HepG2 (cell line): ENCODE measurements around the gene AGT. TPM values are rescaled to one million over a fixed set of nuclear protein-coding genes. Genes with fewer than 3 reads are reported as not detected.

Source experiments
- ARHGAP35 ChIP-seq: sonication (generic); formaldehyde crosslinking; IDR thresholded peaks from 2 replicates; pipeline ENCODE4 v1.9.0; 2022; ENCODE audit warnings: mild to moderate bottlenecking, inconsistent platforms, moderate library complexity, missing genetic modification reagents, borderline replicate concordance
- ELF3 ChIP-seq: IDR thresholded peaks from 2 replicates; pipeline ENCODE4 v1.6.1; 2016; ENCODE audit warnings: missing genetic modification reagents, missing compliant biosample characterization
- ELF4 ChIP-seq: sonication (generic); formaldehyde crosslinking; IDR thresholded peaks from 2 replicates; pipeline ENCODE4 v1.5.0; 2020; ENCODE audit warnings: missing genetic modification reagents, mild to moderate bottlenecking, moderate library complexity, borderline replicate concordance
- FOXM1 ChIP-seq: sonication (generic); formaldehyde crosslinking; IDR thresholded peaks from 2 replicates; pipeline ENCODE4 v1.5.0; 2020; ENCODE audit warnings: missing genetic modification reagents
- FOXP1 ChIP-seq, 2 experiments: fragments of 450-650 bp in 1 of 2; IDR thresholded peaks; 2 replicates each; pipeline ENCODE4 v1.6.1; 2017 to 2018; ENCODE audit warnings: antibody characterized with exemption in 1 of 2
- ISL2 ChIP-seq: sonication (generic); formaldehyde crosslinking; IDR thresholded peaks from 2 replicates; pipeline ENCODE4 v1.5.0; 2020; ENCODE audit warnings: missing genetic modification reagents
- MTA1 ChIP-seq: sonication (generic); formaldehyde crosslinking; IDR thresholded peaks from 2 replicates; pipeline ENCODE4 v1.4.0; 2020; ENCODE audit warnings: missing genetic modification reagents, mild to moderate bottlenecking, borderline replicate concordance
- MTF1 ChIP-seq: sonication (generic); formaldehyde crosslinking; IDR thresholded peaks from 2 replicates; pipeline ENCODE4 v1.5.0; 2020; ENCODE audit warnings: missing genetic modification reagents
- NCOR1 ChIP-seq: fragments of 200-600 bp; sonication (generic); IDR thresholded peaks from 2 replicates; pipeline ENCODE4 v1.7.0; 2017; ENCODE audit warnings: antibody characterized with exemption, low read length, borderline replicate concordance
- NKX3-1 ChIP-seq: sonication (generic); formaldehyde crosslinking; IDR thresholded peaks from 2 replicates; pipeline ENCODE4 v1.5.0; 2020; ENCODE audit warnings: missing genetic modification reagents
- PAX8 ChIP-seq: sonication (generic); formaldehyde crosslinking; IDR thresholded peaks from 2 replicates; pipeline ENCODE4 v1.8.0; 2022; ENCODE audit warnings: mild to moderate bottlenecking, missing genetic modification reagents, borderline replicate concordance
- PCBP1 ChIP-seq: fragments of 200-400 bp; formaldehyde crosslinking; IDR thresholded peaks from 2 replicates; pipeline ENCODE4 v1.6.1; 2017; ENCODE audit warnings: mild to moderate bottlenecking, low read depth, low read length, borderline replicate concordance
- POLR2AphosphoS5 ChIP-seq: IDR thresholded peaks from 2 replicates; pipeline ENCODE4 v1.6.1; 2012; ENCODE audit warnings: low read depth, low read length
- RCOR2 ChIP-seq: IDR thresholded peaks from 2 replicates; pipeline ENCODE4 v1.6.1; 2016; ENCODE audit warnings: missing biosample characterization, missing genetic modification reagents
- REL ChIP-seq: sonication (generic); formaldehyde crosslinking; conservative IDR thresholded peaks from 2 replicates; pipeline ENCODE4 v1.8.0; 2022; ENCODE audit warnings: mild to moderate bottlenecking, missing genetic modification reagents, moderate library complexity
- SMAD1 ChIP-seq: sonication (generic); formaldehyde crosslinking; IDR thresholded peaks from 2 replicates; pipeline ENCODE4 v1.4.0; 2020; ENCODE audit warnings: missing genetic modification reagents, low read depth, mild to moderate bottlenecking, borderline replicate concordance
- SUZ12 ChIP-seq: fragments of 150-350 bp; IDR thresholded peaks from 2 replicates; pipeline ENCODE4 v1.6.1; 2014; ENCODE audit warnings: low read depth, low read length
- ZBTB7B ChIP-seq: sonication (generic); formaldehyde crosslinking; IDR thresholded peaks from 2 replicates; pipeline ENCODE4 v1.4.0; 2020; ENCODE audit warnings: missing genetic modification reagents
- ZFP41 ChIP-seq: sonication (generic); formaldehyde crosslinking; IDR thresholded peaks from 2 replicates; pipeline ENCODE4 v1.4.0; 2020; ENCODE audit warnings: mild to moderate bottlenecking, missing genetic modification reagents, borderline replicate concordance
- ZNF282 ChIP-seq: fragments of 450-650 bp; IDR thresholded peaks from 2 replicates; pipeline ENCODE4 v1.6.1; 2018; ENCODE audit not compliant: partially characterized antibody
- ZNF446 ChIP-seq: sonication (generic); formaldehyde crosslinking; IDR thresholded peaks from 2 replicates; pipeline ENCODE4 v1.5.0; 2020; ENCODE audit warnings: mild to moderate bottlenecking, missing genetic modification reagents
- ZNF546 ChIP-seq: sonication (generic); formaldehyde crosslinking; conservative IDR thresholded peaks from 2 replicates; pipeline ENCODE4 v1.8.1; 2023; ENCODE audit warnings: mild to moderate bottlenecking, missing genetic modification reagents
- ZNF547 ChIP-seq: sonication (generic); formaldehyde crosslinking; IDR thresholded peaks from 2 replicates; pipeline ENCODE4 v1.5.1; 2020; ENCODE audit warnings: mild to moderate bottlenecking, missing genetic modification reagents
- ZNF567 ChIP-seq: sonication (generic); formaldehyde crosslinking; IDR thresholded peaks from 2 replicates; pipeline ENCODE4 v1.8.1; 2023; ENCODE audit warnings: mild to moderate bottlenecking, missing genetic modification reagents, borderline replicate concordance
- ZSCAN29 ChIP-seq: sonication (generic); formaldehyde crosslinking; conservative IDR thresholded peaks from 2 replicates; pipeline ENCODE4 v1.4.0; 2020; ENCODE audit warnings: mild to moderate bottlenecking, missing genetic modification reagents
- polyA plus RNA-seq, 8 experiments: library from polyadenylated mRNA; depleted of rRNA in 3 of 8; stranded (reverse) in 7 of 8; unstranded in 1 of 8; fragments of >200 nt; fragmentation: Illumina TruSeq in 4 of 8; extraction: Trizol in 4 of 8; gene quantifications; 2 replicates each; pipeline versions ENCODE4 v1.2.1 to v1.2.3, GENCODE V29; 2011 to 2016; ENCODE audit warnings: low read depth in 4 of 8, missing spikeins in 1 of 8, mixed read lengths in 1 of 8; ENCODE audit not compliant: insufficient read depth in 1 of 8
- total RNA-seq, 5 experiments: library from RNA; depleted of rRNA; stranded (reverse); fragments of >200 nt; fragmentation: Illumina TruSeq; extraction: Trizol; gene quantifications; 2 replicates each; pipeline ENCODE4 v1.2.3, GENCODE V29; 2016; ENCODE audit warnings: low read depth in 1 of 5
- TF ChIP-seq, protein P1 (sequence below): sonication (generic); formaldehyde crosslinking; conservative IDR thresholded peaks from 2 replicates; pipeline ENCODE4 v1.8.1; 2023; ENCODE audit warnings: missing genetic modification reagents
- TF ChIP-seq, protein P2 (sequence below): IDR thresholded peaks from 2 replicates; pipeline ENCODE4 v1.6.1; 2016; ENCODE audit warnings: missing biosample characterization, missing genetic modification reagents, low read depth
- TF ChIP-seq, protein P3 (sequence below): sonication (generic); formaldehyde crosslinking; conservative IDR thresholded peaks from 2 replicates; pipeline ENCODE4 v1.5.0; 2020; ENCODE audit warnings: missing genetic modification reagents

The AGT gene
- total and polyA plus RNA-seq, 2 of the 13 experiments (the other 11 are each of a cell fraction or from before 2014, with no cell fraction given), result 892 to 2,071 TPM

DNA sequence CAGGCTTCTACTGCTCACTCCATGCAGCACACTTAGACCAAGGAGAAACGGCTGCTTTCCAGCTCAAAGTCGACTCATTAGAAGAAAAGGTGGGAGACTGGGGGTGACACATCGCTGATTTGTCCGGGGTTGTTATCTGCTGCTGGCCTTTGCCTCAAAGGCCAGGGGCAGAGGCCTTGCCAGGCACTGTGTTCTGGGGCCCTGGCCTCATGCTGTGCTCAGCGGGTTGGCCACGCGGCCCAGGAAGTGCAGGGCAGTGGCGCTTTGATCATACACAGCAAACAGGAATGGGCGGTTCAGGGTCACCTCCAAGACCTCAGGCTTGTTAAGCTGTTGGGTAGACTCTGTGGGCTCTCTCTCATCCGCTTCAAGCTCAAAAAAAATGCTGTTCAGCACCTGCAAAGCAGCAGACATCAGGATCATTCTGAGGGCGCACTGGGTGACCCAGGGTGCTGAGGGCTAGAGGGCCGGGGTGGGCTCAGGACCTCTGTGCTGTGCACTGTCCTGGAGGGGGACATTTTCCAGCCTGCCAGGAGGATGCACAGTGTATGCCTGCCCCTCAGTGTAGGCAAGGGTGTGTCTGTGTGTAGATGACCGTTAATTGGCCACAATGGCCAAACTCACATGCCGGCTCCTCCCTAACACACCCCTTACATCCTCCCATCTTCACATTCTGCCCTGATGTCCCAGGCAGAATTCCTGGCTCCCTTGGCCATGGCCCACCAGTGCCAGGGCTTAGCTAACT, 10.8 kb downstream of the AGT start (continued):
- TF ChIP-seq, protein P1, sequence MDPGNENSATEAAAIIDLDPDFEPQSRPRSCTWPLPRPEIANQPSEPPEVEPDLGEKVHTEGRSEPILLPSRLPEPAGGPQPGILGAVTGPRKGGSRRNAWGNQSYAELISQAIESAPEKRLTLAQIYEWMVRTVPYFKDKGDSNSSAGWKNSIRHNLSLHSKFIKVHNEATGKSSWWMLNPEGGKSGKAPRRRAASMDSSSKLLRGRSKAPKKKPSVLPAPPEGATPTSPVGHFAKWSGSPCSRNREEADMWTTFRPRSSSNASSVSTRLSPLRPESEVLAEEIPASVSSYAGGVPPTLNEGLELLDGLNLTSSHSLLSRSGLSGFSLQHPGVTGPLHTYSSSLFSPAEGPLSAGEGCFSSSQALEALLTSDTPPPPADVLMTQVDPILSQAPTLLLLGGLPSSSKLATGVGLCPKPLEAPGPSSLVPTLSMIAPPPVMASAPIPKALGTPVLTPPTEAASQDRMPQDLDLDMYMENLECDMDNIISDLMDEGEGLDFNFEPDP (CRISPR knock-in tag), result no peak
- TF ChIP-seq POLR2AphosphoS5, result no peak; the same call in none of the 2 replicates
- TF ChIP-seq ARHGAP35 (CRISPR knock-in tag), result no peak; the same call in 1 of the 2 replicates
- no peak for TF ChIP-seq PAX8 (CRISPR knock-in tag)
- peak; percentile 97 for TF ChIP-seq ISL2 (CRISPR knock-in tag)
- TF ChIP-seq, protein P2, sequence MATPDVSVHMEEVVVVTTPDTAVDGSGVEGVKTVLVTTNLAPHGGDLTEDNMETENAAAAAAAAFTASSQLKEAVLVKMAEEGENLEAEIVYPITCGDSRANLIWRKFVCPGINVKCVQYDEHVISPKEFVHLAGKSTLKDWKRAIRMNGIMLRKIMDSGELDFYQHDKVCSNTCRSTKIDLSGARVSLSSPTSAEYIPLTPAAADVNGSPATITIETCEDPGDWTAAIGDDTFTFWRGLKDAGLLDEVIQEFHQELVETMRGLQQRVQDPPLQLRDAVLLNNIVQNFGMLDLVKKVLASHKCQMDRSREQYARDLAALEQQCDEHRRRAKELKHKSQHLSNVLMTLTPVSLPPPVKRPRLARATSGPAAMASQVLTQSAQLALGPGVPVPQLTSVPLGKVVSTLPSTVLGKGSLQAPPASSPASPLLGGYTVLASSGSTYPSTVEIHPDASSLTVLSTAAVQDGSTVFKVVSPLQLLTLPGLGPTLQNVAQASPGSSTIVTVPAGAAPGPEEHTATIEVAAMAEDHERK, result no peak
- no peak for TF ChIP-seq PCBP1
- TF ChIP-seq ZFP41 (CRISPR knock-in tag), result no peak
- no peak for TF ChIP-seq SMAD1 (CRISPR knock-in tag)
- TF ChIP-seq MTA1 (CRISPR knock-in tag), result peak; percentile 98; the same call in 1 of the 2 replicates
- no peak for TF ChIP-seq REL (CRISPR knock-in tag)
- peak; percentile 97 for TF ChIP-seq ZBTB7B
- TF ChIP-seq ELF4, result no peak
- peak; percentile 97 for TF ChIP-seq ZSCAN29
- TF ChIP-seq NKX3-1, result peak; percentile 96
- peak; percentile 71; the same call in 1 of the 2 replicates for TF ChIP-seq NCOR1
- peak; percentile 70; the same call in 1 of the 2 replicates for TF ChIP-seq ZNF446
- peak; percentile 89 for TF ChIP-seq RCOR2
- TF ChIP-seq ZNF567 (CRISPR knock-in tag), result no peak; the same call in 1 of the 2 replicates
- TF ChIP-seq ZNF546 (CRISPR knock-in tag), result no peak
- no peak for TF ChIP-seq FOXP1 (IDR thresholded peaks at IDR 0.05)
- peak; percentile 86 for TF ChIP-seq FOXP1 (CRISPR knock-in tag; IDR thresholded peaks at IDR 0.05)
- TF ChIP-seq ZNF282, result no peak
- TF ChIP-seq MTF1 (CRISPR knock-in tag), result peak; percentile 61; the same call in 1 of the 2 replicates
- TF ChIP-seq FOXM1 (CRISPR knock-in tag), result peak; percentile 82; the same call in 1 of the 2 replicates
- TF ChIP-seq SUZ12, result no peak
- 0 out of 2 replicates have a peak, but pooled peaks have one; percentile 32 for TF ChIP-seq ZNF547 (CRISPR knock-in tag)
- TF ChIP-seq ELF3 (CRISPR knock-in tag), result peak; percentile 96
- TF ChIP-seq, protein P3, sequence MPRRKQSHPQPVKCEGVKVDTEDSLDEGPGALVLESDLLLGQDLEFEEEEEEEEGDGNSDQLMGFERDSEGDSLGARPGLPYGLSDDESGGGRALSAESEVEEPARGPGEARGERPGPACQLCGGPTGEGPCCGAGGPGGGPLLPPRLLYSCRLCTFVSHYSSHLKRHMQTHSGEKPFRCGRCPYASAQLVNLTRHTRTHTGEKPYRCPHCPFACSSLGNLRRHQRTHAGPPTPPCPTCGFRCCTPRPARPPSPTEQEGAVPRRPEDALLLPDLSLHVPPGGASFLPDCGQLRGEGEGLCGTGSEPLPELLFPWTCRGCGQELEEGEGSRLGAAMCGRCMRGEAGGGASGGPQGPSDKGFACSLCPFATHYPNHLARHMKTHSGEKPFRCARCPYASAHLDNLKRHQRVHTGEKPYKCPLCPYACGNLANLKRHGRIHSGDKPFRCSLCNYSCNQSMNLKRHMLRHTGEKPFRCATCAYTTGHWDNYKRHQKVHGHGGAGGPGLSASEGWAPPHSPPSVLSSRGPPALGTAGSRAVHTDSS (CRISPR knock-in tag), result no peak
